Testis (tissue), 3 donors: ENCODE data around the gene OCA2. TPM values are rescaled to one million over a fixed set of nuclear protein-coding genes. Genes with fewer than 3 reads are reported as not detected.

Experiments used
- DNase-seq: peaks from one replicate; pipeline ENCODE4 v3.0.0-alpha.2; 2019
- H3K27ac ChIP-seq, 2 donors: fragments of 200-600 bp; sonication (generic); one replicate each; pipeline ENCODE4 v1.5.1; 2019
- H3K27me3 ChIP-seq: fragments of 200-600 bp; sonication (generic); one replicate; pipeline ENCODE4 v1.5.1; 2019
- H3K36me3 ChIP-seq: fragments of 200-600 bp; sonication (generic); one replicate; pipeline ENCODE4 v1.5.1; 2017; ENCODE audit warnings: low read depth; ENCODE audit errors: missing control alignments
- H3K4me1 ChIP-seq: fragments of 200-600 bp; sonication (generic); one replicate; pipeline ENCODE4 v1.5.1; 2019
- H3K4me3 ChIP-seq, 2 donors: fragments of 200-600 bp; sonication (generic); one replicate each; pipeline ENCODE4 v1.5.1; 2017 to 2019
- H3K9me3 ChIP-seq: fragments of 200-600 bp; sonication (generic); one replicate; pipeline ENCODE4 v1.5.1; 2017
- CTCF ChIP-seq, 3 experiments: fragments of 450-650 bp in 2 of 3; fragments of 200-600 bp in 1 of 3; sonication (generic) in 1 of 3; IDR thresholded peaks; one replicate each; pipeline ENCODE4 v1.5.1; 2016 to 2019; ENCODE audit warnings: antibody characterized with exemption in 3 of 3, mild to moderate bottlenecking in 2 of 3, moderate library complexity in 1 of 3
- POLR2A ChIP-seq: fragments of 450-650 bp; IDR thresholded peaks from one replicate; pipeline ENCODE4 v1.6.1; 2017; ENCODE audit warnings: antibody characterized with exemption, mild to moderate bottlenecking, moderate library complexity
- WGBS, 2 donors: methylation state at CpG; one replicate each; pipeline ENCODE4 v1.1.5; 2018; 5-methylcytosine and 5-hydroxymethylcytosine counted together
- intact Hi-C: fragments of 100-400 bp; cut with DNase I; formaldehyde crosslinking; loops from one replicate; pipeline ENCODE4 v1.15.1; 2023; ENCODE audit warnings: low total_unique reads
- polyA plus RNA-seq: library from polyadenylated mRNA; stranded (reverse); fragments of 350-450 nt; fragmentation: Illumina TruSeq; extraction: RNeasy Lipid Tissue Mini Kit (QIAGEN cat#74804); gene quantifications from one replicate; pipeline ENCODE4 v1.2.3, GENCODE V29; 2014; ENCODE audit warnings: low read depth, low replicate concordance; ENCODE audit not compliant: insufficient read depth
- total RNA-seq, 2 donors: library from RNA; depleted of rRNA; stranded (reverse); fragments of >200 nt; gene quantifications; one replicate each; pipeline ENCODE4 v1.2.3, GENCODE V29; 2016

OCA2 gene
- total and polyA plus RNA-seq, 3 donors from 2014 or later: 2.6 to 7.2 (median 4.5) TPM

- intact Hi-C loops: no loop called here
These were observed 317.0 kb downstream of the OCA2 start for GRCh38 chr15:27782125-27782524.

GRCh38 chr15:27776501-27776900, 322.6 kb downstream of the OCA2 start:
- no peaks in the 10 kb centered on the region for H3K9me3 ChIP-seq
- H3K27me3 ChIP-seq: no peaks in the 10 kb centered on the region
- WGBS, 2 donors: 94% methylated on average over 13 to 15 of the region's 15 CpGs
- H3K4me3 ChIP-seq: no peak overlapping the region
- intact Hi-C loops: no loop called here
- no peak for DNase-seq
- TF ChIP-seq CTCF (IDR thresholded peaks at IDR 0.05) (no peak), POLR2A (no peak)
- H3K27ac ChIP-seq: no peak overlapping the region
- H3K36me3 ChIP-seq: no peaks in the 10 kb centered on the region
- no peaks in the 10 kb centered on the region for H3K4me1 ChIP-seq

More at GRCh38 chr15:27782125-27782524, 317.0 kb downstream of the OCA2 start:
- WGBS, 2 donors: 50 to 53% methylated on average over 2 of the region's 2 CpGs
- no peak overlapping the region for H3K27ac ChIP-seq
- no peak overlapping the region for H3K4me3 ChIP-seq
- H3K4me1 ChIP-seq: no peaks in the 10 kb centered on the region
- TF ChIP-seq CTCF (IDR thresholded peaks at IDR 0.05) (no peak), POLR2A (no peak)
- no peaks in the 10 kb centered on the region for H3K27me3 ChIP-seq
- no peak for DNase-seq
- H3K9me3 ChIP-seq: no peaks in the 10 kb centered on the region
- H3K36me3 ChIP-seq: no peaks in the 10 kb centered on the region

GRCh38 chr15:27774638-27775037, 324.5 kb downstream of the OCA2 start:
- H3K27ac ChIP-seq: no peak overlapping the region
- H3K4me1 ChIP-seq: no peaks in the 10 kb centered on the region
- 95 to 96% methylated on average over 9 of the region's 9 CpGs for whole genome bisulfite sequencing, 2 donors
- H3K9me3 ChIP-seq: no peaks in the 10 kb centered on the region
- no peak for DNase-seq
- intact Hi-C loops: no loop called here
- H3K27me3 ChIP-seq: no peaks in the 10 kb centered on the region
- no peaks in the 10 kb centered on the region for H3K36me3 ChIP-seq
- H3K4me3 ChIP-seq: no peak overlapping the region
- TF ChIP-seq CTCF (IDR thresholded peaks at IDR 0.05): no peak
- no peak for TF ChIP-seq POLR2A

GRCh38 chr15:27774191-27774590, 324.9 kb downstream of the OCA2 start:
- Histone ChIP-seq H3K36me3 (no peaks in the 10 kb centered on the region), H3K4me1 (no peaks in the 10 kb centered on the region), H3K27ac (no peak overlapping the region), H3K4me3 (no peak overlapping the region), H3K9me3 (no peaks in the 10 kb centered on the region), H3K27me3 (no peaks in the 10 kb centered on the region)
- WGBS, 2 donors: 85 to 94% methylated on average over 6 of the region's 6 CpGs
- intact Hi-C loops: no loop called here
- DNase-seq: no peak
- no peak for TF ChIP-seq CTCF (IDR thresholded peaks at IDR 0.05)
- no peak for TF ChIP-seq POLR2A

- intact Hi-C loops: no loop called here
- 80 to 81% methylated on average over 7 of the region's 7 CpGs for WGBS, 2 donors
- TF ChIP-seq POLR2A: no peak
These were observed 327.2 kb downstream of the OCA2 start for GRCh38 chr15:27771892-27772291.

More at GRCh38 chr15:27771892-27772291, 327.2 kb downstream of the OCA2 start:
- H3K27me3 ChIP-seq: no peaks in the 10 kb centered on the region
- H3K36me3 ChIP-seq: no peaks in the 10 kb centered on the region
- H3K4me3 ChIP-seq: no peak overlapping the region
- no peaks in the 10 kb centered on the region for H3K4me1 ChIP-seq
- DNase-seq: no peak
- H3K9me3 ChIP-seq: no peaks in the 10 kb centered on the region
- no peak overlapping the region for H3K27ac ChIP-seq
